ENCODE results near the gene F2.

F2 gene

DNA sequence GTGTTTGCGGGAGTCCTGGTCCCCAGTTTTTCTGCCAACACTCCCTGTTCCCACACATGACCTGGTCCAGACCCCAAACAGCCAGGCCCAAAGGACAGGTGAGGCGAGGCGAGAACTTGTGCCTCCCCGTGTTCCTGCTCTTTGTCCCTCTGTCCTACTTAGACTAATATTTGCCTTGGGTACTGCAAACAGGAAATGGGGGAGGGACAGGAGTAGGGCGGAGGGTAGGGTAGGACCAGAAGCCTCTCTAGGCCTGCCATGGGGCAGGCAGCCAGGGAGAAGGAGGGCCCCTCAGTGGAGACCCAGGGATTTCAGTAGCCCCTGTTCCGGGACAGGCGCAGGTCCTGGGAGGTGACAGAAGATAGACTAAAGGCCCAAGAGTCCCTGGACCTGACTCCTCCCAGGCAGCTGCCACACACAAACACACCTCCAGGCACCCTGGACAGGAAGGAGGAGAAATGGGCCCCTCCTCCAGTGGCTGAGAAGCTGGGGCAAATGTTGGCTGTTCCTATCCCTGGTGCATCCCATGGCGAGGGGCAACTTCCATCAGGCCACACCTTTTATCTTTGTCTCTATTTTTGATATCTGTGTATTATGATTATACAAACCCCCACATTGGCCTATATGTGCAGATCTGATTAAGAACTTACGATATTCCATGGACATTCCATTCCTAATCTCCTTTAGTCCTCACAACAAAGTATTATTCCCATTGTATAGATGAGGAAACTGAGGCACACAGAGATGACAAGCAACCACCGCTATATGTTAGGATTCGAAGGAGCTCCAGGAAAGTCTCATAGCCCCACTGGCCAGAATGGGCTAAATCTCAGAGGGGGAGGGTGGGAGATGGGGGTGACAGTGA, 626 bp upstream of the F2 start:
- no peak for DNase-seq (ENCODE audit: low spot score)

DNA sequence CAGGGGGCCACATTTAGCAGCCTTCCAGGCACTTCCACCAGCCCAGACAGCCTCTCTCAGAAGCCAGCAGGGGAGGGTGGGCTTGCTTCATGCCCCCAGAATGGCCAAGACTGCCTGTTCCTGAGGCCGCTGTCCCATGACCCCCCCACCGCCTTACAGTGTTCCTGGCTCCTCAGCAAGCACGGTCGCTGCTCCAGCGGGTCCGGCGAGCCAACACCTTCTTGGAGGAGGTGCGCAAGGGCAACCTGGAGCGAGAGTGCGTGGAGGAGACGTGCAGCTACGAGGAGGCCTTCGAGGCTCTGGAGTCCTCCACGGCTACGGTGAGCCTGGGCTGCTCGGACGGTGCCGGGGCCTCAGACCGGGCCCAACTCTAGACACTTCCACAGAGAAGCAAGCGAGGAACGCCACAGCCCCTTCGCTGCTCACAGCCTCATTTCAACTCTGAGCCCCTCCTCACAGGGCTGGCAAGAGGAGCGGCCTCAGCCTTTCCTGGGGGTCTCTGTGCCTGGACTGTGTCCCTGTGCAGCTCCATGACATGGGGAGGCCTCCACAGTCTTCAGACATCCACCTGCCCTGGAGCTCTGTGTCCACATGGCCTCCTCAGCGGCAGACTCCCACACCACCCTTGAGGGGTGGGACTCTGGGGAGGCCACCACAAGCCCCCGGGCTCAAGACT, 668 bp downstream of the F2 start:
- DNase-seq (ENCODE audit: low spot score), result no peak

DNA sequence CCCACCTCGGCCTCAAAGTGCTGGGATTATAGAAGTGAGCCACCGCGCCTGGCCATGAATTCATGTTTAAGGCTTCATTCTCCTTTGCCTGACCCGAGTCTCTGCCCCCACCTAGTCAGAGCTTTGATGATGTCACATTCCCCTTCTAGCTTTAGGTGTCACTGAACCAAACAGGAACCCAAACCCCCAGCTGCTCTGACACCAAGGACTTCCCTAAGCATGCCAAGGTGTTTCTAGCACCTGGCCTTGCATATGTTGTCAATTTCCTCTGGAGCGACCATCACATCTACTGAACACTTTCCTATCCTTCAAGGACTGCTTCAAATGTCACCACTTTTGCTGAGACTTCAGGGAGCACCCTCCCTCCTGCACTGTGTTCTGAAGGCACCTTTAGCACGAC, 2.3 kb downstream of the F2 start:
- no peak for DNase-seq (ENCODE audit: low spot score)

DNA sequence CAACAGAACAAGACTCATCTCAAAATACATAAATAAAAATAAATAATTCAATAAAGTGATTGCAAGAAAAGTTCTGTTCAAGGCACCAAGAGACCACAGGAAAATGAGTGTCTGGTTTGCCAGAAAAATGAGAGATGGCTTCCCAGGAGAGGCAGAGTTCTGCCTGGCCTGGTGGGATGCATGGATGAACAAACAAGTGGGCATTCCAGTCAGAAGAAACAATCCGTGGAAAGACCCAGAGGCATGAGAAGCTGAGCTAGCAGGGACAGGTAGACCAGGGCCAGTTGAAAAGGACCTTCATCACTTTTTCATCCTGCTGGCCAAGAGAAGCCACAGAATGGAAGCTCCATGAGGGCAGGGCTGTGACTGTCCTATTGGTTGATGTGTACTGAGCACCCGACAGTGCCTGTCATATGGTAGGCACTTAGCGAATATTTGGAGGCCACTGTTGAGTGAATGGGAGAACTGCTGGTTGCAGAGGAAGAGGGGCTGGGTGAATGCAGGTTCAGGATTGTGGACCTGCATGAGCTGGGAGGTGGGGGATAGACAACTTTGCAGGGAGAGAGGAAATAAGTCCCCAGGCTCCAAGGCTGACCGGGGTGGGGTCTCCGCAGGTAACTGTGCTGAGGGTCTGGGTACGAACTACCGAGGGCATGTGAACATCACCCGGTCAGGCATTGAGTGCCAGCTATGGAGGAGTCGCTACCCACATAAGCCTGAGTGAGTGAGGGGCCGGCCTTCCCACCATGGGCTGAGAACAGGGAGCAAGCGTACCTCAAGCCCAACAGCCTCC, 3.7 kb downstream of the F2 start:
- no peak for DNase-seq (ENCODE audit: low spot score)

DNA sequence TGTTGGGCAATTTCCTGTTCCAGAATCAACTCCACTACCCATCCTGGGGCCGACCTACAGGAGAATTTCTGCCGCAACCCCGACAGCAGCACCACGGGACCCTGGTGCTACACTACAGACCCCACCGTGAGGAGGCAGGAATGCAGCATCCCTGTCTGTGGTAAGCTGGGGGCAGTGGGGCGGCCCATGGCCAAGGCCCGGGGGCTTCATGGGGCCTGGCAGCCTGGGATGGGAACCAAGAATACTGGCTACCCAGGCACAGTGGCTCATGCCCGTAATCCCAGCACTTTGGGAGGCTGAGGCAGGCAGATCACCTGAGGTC, 4.3 kb downstream of the F2 start:
- no peak for DNase-seq (ENCODE audit: low spot score)

DNA sequence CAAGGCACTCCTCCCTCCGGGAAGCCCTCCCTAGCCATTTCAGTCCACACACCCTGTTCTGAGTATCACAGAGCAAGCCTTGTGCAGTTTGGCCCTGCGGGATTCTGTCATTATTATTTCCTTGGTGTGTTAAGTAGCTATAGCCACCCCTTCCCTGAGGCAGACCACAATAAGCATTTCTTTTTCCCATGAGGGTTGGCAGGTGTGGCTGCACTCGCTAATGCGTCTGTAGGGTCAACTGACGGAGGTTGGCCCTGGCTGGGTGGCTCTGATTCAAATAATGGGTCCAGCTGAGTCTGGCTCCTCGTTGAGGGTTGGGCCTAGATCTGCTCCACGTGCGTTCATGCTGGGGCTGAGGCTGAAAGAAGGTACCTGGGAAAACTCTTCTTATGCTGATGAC, 5.1 kb downstream of the F2 start:
- no peak for DNase-seq (ENCODE audit: low spot score)

DNA sequence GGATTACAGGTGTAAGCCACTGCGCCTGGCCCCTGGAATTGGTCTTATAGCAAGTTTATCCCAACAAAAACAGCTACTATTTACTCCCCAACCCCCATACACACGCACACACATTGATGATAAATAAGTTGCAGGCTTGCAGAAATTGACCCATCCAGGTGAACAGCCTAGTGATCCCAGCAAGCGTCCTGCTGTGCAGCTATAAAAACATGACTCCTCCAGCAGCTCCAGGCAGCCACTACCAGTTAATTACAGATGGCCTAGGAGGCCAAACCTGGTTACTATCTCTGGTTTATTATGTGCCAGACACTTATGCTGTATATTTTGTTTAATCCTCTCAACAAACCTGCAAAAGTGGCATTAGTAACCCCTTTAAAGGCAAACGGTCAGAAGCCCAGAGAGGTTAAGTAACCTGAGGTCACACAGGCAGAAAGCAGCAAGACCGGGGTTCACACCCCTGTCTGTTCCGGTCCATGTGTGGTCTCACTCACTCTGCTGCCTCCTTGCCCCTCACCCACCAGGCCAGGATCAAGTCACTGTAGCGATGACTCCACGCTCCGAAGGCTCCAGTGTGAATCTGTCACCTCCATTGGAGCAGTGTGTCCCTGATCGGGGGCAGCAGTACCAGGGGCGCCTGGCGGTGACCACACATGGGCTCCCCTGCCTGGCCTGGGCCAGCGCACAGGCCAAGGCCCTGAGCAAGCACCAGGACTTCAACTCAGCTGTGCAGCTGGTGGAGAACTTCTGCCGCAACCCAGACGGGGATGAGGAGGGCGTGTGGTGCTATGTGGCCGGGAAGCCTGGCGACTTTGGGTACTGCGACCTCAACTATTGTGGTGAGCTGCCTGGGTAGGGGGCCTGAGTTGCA, 6.6 kb downstream of the F2 start:
- DNase-seq (ENCODE audit: low spot score), result no peak

DNA sequence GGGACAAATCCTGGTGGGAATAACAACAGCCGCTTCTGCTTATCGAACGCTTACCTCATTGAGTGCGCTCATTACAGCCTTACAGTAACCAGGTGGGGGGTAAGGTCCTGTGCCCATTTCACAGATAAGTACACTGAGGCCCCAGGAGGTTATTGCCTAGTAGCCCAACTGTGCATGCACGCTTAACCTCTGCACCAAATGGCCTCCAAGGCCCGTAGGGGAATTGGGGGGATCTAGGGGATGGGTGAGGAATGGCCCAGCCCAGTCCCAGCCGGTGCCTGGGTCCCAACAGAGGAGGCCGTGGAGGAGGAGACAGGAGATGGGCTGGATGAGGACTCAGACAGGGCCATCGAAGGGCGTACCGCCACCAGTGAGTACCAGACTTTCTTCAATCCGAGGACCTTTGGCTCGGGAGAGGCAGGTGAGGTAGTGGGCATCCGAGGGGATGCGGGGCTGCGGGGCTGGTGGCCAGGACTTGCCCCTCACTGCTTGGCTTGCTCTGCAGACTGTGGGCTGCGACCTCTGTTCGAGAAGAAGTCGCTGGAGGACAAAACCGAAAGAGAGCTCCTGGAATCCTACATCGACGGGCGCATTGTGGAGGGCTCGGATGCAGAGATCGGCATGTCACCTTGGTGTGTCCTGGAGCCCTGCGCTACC, 7.3 kb downstream of the F2 start:
- DNase-seq (ENCODE audit: low spot score), result no peak

DNA sequence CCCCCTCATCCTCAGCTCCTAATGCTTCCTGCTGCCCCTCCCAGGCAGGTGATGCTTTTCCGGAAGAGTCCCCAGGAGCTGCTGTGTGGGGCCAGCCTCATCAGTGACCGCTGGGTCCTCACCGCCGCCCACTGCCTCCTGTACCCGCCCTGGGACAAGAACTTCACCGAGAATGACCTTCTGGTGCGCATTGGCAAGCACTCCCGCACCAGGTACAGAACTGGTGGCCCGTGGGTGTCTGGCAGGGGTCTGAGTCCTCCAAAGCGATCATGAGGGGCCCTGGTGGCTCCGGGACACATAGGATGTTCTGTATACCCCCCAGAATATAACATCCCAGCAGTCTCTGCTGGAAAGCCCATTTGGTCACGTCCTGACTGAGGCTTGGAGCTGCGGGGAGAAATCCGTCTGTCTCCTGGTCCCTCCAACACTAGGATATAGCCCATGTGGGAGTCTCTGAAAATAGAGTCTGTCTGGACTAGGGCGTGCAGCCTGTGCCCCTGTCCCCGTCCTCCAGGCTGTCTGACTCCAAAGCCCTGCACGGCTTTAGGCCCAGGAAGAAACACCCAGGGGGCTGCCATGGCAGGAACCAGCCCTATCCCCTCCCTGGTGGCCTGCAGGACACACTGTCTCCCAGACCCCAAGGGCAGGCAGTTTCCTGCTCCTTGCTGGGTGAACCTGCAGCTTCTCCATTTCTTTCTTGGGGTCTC, 9.1 kb downstream of the F2 start:
- DNase-seq (ENCODE audit: low spot score), result no peak

DNA sequence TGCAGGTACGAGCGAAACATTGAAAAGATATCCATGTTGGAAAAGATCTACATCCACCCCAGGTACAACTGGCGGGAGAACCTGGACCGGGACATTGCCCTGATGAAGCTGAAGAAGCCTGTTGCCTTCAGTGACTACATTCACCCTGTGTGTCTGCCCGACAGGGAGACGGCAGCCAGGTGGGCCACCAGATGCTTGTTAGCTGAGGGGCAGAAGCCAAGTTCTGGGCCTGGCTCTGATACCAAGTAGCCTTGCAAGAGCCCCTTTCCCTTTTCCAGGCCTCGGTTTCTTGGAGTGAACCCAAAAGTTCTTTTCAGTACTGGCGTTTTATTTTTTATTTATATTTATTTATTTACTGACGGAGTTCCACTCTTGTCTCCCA, 9.6 kb downstream of the F2 start:
- DNase-seq (ENCODE audit: low spot score), result no peak

DNA sequence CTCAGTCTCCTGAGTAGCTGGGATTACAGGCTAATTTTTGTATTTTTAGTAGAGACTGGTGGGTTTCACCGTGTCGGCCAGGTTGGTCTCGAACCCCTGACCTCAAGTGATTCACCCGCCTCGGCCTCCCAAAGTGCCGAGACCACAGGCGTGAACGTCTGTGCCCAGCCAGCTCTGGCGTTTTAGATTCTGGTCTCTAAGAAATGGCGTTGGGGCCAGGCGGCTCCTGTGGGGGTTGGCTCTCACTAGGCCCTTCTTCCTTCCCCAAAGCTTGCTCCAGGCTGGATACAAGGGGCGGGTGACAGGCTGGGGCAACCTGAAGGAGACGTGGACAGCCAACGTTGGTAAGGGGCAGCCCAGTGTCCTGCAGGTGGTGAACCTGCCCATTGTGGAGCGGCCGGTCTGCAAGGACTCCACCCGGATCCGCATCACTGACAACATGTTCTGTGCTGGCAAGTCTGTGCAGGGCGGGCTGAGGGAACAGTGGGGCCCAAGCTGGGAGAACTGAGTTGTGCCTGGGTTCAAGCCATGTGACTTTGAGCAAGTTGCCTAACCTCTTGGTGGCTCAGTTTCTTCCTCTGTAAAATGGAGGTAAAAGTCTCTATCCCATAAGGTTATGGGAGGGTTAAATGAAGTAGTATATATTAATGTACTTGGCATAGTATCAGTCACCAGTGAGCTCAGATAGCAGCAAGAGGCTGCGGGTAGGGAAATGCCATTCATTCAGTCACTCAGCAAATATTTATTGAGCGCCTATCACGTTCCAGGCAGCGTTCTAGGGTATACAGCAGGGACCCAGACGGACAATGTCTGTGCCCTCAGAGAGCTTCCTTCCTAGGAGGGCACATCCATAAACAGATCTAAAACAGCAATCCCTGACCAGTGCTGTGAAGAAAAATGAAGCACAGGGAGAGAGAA, 10.4 kb downstream of the F2 start:
- no peak for DNase-seq (ENCODE audit: low spot score)

DNA sequence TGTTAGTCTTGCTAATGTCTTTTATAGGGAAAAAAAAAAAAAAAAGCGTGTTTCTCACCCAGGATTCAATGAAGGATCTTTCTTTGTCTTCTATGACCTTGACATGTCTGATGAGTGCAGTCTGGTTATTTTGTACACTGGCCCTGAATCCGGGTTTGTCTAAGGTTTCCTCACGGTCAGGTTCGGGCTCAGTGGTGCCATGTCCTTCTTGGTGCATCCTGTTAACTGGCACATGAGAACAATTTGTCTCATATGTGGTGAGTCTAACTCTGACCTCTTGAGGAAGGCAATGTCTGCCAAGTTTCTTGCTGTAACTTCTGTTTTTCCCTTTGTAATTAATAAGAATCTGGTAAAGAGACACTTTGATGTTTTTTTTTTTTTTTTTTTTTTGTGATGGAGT, 12.5 kb downstream of the F2 start:
- DNase-seq (ENCODE audit: low spot score), result no peak

DNA sequence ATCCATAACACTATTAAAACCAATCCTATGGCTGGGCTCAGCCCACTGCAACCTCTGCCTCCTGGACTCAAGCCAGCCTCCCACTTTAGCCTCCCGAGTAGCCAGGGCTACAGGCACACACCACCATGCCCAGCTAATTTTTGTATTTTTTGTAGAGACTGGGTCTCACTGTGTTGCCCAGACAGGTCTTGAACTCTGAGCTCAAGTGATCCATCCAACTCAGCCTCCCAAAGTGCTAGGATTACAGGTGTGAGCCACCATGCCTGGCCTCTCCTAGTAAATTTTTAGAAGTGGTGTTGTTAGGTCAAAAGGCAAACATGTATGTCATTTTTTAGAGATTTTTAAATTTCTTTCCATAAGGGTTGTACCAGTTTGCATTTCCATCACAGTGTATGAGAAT, 14.2 kb downstream of the F2 start:
- no peak for DNase-seq (ENCODE audit: low spot score)

DNA sequence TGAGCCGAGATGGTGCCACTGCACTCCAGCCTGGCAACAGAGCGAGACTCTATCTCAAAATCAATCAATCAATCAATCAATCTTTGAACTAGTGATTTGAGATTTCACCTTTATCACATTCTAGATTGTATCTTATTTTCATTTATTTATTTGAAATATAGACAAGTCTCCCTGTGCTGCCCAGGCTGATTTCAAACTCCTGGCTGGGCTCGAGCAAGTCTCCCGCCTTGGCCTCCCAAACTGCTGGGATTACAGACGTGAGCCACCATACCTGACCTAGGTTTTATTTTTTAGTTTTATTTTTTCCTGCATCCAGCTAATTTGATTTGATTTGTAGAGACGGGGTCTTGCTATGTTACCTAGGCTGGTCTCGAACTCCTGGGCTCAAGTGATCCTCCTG, 17.1 kb downstream of the F2 start:
- DNase-seq (ENCODE audit: low spot score), result no peak

DNA sequence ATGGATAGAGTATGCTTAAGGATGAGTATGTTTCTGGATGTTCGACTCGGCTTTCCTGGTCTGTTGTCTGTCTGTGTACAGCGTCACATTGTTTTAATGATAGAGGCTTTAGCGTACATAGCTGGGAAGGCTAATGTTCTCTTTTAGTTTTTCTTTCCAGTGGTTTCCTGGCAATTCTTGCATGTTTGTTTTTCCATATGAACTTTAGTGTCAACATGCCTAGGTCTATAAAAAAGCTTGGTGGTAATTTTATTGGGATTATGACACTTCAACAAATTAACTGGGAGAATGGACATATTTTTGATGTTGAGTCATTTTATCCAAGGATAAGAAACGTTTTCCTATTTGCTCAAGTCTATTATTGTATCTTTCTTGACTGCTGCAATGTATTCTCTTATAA, 17.6 kb downstream of the F2 start:
- no peak for DNase-seq (ENCODE audit: low spot score)

DNA sequence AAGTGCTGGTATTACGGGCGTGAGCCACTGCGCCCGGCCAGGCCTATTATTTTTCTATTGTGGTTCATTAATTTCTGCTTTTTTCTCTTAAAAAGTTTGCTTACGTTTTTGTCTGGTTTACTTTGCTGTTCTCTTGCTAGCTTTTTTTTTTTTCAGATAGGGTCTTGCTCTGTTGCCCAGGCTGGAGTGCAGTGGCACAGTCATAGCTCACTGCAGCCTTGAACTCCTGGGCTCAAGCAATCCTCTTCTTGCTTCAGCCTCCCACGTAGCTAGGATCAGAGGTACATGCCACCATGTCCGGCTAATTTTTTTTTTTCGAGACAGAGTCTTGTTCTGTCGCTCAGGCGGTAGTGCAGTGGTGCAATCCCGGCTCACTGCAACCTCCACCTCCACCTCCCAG, 18.7 kb downstream of the F2 start:
- DNase-seq (ENCODE audit: low spot score), result no peak

DNA sequence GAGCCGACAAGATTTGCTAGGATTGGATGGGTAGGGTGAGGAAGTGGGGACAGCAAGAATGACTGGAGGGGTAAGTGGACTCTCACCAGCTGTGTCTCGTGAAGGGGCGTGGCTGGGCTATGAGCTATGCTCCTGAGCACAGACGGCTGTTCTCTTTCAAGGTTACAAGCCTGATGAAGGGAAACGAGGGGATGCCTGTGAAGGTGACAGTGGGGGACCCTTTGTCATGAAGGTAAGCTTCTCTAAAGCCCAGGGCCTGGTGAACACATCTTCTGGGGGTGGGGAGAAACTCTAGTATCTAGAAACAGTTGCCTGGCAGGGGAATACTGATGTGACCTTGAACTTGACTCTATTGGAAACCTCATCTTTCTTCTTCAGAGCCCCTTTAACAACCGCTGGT, 19.9 kb downstream of the F2 start:
- DNase-seq (ENCODE audit: low spot score), result no peak

DNA sequence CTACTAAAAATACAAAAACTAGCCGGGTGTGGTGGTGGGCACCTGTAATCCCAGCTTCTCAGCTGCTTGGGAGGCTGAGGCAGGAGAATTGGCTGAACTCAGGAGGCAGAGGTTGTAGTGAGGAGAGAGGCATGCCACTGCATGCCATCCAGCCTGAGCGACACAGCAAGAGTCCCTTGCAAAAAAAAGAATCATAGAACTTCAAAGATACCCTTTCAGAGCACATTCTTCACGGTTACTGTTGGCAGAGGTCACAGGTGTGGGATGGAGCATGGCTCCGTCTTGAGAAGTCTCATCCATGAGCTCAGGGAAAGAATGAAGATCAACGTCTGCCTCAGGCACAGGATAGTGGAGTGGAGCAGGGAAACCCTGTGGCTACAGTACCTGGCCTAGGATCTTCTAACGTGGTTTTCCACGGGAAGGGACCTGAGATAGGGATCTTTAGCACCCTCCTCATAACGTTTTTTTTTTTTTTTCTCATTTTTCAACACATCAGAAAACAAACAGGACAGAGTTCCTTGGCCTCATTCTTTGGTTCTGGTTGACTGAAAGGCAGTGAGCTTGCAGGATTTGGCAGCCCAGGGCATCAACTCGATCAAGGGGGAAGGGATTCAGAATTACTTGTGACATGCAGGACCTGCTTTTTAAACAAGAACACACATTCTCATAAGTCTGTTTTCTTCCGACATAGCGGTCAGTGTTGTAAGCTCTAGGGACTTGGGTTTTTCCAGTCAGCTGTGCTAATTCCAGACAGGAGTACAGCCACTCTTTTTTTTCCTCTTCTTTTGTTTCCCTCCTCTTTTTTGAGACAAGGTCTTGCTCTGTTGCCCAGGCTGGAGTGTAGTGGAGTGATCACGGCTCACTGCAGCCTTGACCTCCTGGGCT, 22.8 kb downstream of the F2 start:
- no peak for DNase-seq (ENCODE audit: low spot score)

DNA sequence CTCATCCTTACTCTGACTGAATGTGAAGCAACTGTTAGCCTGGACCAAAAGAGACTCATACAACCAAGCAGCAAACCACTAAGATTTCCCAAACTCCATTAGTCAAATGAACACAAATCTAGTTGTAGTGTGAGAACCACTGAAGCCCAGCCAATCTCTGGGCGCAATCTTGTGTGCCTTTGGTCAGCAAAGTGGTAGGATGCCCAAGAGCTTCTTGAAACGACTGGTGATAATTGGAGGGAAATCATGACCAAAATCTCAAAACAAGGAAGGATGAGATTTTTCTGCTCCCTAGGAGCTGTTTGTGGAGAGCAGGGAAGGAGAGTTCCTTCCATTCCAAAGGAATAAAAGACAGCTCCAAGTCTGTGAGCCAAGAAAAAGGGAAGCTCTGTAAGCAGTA, 24.0 kb downstream of the F2 start:
- DNase-seq (ENCODE audit: low spot score), result no peak
